Left renal cortex interstitium (tissue), 4 donors: ENCODE results near the gene CALHM2. TPM values are rescaled to one million over a fixed set of nuclear protein-coding genes. Genes with fewer than 3 reads are reported as not detected.
"Not testable (repeated sequence)": the region's sequence is repeated elsewhere in the genome, so short reads cannot be mapped to it uniquely, and the experiment has no call there.

ENCODE experiments used
- DNase-seq, 4 donors: peaks; one replicate each; pipeline ENCODE4 v3.0.0-alpha.2; 2013; ENCODE audit warnings: low read depth in 4 of 4, low spot score in 2 of 4, missing footprints in 1 of 4
- polyA plus RNA-seq, 4 donors: library from polyadenylated mRNA; unstranded; fragments of 120-200 nt; gene quantifications; one replicate each; pipeline ENCODE4 v1.2.1, GENCODE V29; 2013; ENCODE audit not compliant: insufficient read length in 4 of 4

Gene CALHM2, protein sequence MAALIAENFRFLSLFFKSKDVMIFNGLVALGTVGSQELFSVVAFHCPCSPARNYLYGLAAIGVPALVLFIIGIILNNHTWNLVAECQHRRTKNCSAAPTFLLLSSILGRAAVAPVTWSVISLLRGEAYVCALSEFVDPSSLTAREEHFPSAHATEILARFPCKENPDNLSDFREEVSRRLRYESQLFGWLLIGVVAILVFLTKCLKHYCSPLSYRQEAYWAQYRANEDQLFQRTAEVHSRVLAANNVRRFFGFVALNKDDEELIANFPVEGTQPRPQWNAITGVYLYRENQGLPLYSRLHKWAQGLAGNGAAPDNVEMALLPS
- 10 to 100 TPM; 11.2 to 16.0 (median 15.0) TPM for polyA plus RNA-seq

DNA sequence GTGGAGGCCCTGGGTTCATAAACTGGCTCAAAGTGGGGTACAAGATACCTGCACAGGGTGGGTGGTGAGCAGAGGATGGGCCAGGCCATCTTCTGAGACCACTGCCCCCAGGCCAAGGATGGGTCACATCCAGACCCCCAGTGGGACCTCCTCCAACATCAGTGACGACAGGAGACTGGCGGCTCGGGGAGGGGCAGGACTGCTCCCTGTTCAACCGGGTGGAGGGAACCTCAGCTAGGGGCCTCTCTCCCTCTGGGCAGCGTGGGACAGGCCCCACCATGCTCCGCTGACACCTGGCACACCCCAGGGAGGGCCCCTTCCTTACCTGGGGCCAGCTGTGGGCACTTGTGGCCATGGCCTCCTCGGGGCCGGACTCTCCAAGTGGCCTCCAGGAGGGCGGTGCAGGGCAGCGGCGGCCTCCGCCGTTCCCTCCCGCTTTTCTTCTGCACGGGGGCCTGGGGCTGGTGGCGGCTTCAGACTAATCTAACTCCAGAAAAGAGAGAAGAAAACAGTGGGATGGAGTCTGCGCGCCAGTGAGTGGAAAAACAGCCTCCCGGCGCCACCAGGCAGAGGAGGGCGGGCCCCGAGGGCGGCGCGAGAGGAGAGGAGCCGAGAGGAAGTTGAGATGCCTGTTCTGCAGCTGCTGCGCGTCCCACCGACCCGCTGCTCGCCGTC lies at the start of gene CALHM2:
Gene CALHM2, minus strand, starts transcription at position 540 of the 675 bp plus-strand sequence. CDS start 2,429 bp downstream, outside the sequence.
- peak in 3 of 4 donors; percentile 23 to 56 (median 45) for DNase-seq

DNA sequence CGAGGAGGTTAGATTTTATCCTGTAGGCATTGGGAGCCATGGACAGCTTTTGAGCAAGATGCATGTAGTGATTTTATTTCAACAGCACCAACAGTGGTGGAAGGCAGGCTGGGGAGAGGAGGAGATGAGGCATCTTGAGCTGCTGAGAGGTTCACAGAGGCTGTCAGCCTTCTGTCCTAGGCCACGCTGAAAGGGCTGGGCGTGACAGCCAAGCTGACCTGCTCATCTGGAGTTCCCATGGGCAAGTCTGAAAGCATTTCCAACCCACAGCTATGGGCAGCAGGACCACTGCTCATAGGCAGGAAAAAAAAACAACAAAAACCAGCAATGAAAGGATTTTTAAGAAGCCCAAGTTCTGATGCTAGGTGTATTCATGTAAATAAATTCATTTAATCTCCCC lies 49.0 kb upstream of the CALHM2 start:
- DNase-seq, result no peak

DNA sequence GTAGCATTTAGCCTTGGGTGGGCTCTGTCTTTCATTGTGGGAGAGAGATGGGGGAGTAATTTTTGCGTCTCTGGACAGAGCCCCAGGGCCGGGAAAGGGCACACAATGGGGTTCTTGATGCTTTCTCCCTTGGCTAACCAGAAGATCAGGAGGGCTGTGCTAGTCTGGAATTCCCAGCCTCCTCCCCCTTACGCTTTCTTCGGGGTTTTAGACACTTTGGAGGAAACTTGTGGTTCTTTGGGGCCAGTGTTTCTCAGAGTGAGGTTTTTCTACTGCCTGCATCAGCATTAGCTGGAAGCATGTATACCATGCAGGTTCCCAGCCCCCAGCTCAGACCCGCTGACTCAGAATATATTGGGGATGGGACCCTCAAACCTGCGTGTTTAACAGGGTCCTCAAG lies 48.3 kb upstream of the CALHM2 start:
- no peak for DNase-seq

DNA sequence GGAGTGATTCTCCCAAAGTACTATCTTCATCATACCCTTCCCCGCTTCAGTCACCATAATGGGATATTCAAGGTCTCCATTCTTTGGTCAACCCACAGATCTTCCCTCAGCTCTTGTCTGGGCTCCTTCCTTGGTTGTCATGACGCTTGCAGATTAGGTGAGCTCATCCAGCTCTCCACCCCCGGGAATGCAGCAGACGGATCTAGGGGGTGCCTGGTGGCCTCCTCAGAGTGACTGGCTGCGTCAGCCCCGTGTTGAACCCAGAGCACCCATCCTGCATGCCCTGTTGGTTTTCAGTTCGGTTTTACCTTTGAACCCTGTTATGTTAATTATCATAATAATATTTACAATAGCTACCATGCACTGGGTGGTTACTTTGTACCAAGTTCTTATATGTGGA lies 47.7 kb upstream of the CALHM2 start:
- DNase-seq, result no peak

DNA sequence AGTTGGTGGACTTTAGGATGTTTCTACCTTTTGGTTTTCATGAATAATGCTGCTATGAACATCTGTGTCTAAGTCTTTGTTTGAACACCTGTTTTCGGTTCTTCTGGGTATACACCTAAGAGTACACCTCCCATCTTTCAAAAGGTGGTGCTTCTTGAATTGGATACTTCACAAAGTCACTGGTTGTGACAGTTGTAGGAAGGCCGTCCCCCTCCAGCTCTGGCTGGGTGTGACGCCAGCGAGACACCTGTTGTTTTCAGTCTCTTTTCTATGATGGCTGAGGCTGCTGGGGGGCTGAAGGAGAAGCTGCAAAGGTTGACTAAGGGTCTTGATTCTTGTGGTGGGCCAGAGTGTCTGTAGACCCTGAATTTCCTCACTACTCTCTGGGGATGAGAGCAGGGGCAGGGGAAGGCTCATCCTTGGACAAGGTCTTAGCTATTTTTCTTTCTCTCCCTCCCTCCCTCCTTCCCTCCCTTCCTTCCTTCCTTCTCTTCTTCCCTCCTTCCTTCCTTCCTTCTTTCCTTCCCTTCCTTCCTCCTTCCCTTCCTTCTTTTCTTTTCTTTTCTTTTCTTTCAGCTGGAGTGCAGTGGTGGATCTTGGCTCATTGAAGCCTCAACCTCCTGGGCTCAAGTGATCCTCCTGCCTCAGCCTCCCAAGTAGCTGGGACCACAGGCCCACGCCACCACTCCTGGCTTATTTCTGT lies 46.9 kb upstream of the CALHM2 start:
- DNase-seq, result no peak

DNA sequence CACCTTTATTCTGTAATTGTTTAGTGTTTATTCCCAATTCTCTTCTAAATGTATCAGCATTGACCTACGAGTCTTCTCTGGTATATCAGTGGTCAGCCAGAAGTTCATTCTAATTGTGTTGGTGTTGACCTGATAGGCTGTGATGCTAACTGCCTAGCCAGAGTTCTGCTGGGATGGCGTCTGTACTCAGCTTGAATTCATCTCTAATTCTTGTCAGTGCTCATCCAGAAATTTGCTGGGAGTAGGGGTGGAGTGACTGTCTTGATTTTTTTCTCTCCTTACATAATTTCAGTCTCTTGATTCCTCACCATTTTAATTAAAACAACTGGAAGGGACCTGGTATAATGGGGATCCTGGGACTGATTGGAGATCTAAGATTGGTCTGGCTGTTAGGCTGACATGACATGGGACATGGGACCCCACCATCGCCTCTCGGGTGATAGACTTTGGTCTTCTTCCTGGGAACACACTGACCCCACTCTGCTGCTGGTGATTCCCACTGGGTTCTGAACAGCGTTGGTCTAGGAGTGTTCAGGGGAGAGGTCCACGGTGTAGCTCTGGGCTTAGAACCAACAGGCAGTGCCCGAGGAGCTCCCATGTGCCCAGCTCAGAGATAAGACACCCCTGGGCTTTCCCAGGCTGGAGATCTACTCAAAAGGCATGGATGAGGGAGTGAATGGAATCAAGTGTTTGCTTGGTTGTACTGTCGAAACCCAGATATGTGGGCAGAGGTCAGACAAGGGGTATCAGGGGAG lies 45.2 kb upstream of the CALHM2 start:
- no peak for DNase-seq

DNA sequence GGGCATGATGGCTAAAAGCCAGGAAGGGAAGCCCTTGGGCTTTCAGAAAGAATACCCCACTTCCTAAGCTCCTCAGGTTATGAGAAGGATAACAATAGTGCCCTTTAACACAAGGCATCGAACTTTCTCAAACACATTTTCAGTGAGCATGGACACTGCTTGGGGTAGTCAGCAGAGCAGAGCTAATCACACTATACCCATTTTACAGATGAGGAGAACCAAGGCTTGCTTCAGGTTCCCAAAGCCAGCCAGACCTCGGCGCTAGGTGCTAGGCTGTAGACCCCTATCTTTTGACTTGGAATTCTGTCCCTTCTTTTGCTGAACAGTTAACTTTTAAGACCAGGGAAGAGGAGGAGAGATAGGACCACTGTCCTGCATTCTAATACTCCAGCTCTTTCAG lies 43.2 kb upstream of the CALHM2 start:
- no peak for DNase-seq

DNA sequence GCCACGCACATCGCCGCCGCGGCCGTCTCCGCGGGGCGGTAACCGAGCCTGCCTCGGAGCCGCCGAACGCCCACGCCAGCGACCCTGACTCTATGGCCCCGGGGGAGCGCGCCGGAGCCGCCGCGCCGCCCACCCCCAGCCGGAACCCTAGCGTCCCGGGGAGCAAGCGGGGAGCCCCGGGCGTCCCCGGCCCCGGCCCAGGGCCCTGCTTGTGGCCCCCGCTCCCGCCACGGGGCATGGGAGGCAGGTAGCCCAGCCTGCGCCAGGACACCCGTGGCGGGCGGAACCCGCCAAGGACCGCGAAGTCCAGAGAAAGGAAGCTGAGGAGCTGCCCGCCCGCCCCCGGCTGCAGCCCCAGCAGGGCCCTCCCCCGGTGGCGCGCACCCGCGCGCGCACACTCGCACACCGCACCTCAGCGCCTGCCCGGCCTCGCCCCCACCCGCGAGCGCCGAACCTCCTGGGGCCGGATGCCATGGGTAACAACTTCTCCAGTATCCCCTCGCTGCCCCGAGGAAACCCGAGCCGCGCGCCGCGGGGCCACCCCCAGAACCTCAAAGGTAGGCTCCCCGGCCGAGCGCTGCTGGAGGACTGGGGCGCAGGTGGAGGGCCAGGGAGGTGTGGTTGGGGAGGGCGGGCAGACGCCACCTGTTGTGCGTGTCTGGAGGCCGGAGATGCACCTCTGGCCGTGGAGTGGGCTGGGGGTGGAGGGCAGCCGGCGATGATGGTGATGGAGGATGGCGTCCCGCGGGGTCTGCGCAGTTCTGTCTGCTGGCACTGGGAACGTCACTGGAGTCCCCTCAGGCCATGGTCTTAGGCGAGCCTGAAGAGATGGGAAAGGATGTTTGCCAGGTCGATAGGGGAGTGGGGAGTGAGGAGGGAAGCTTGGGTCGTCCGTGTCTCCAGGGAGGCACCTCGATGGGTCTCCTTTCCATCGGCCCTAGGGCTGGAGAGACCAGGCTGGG lies 42.0 kb upstream of the CALHM2 start:
- DNase-seq, result no peak

DNA sequence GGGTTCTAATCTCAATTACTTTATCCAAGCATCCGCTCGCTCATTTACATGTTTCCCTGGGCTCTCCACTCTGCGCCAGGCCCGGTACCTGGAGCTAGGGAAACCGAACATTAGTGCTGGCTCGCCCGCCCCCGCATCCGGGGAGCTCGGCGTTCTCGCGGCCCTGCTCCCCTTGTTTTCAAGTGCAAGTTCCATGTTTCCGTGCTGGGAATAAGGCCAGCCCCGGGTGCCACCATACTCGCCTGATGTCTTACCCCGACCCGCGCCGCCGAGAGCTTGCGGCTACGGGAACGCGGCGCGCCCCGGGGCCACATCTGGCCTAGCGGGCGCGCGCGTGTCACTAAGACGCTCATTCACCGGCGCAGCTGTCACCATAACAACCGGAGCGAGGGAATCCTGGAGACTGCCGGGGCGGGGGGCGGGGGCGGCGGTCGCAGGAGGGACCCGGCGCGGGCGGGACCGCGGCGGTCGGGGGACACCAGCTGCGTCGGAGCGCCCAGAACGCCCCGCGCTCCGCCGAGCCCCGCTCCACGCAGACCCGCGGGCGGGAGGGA lies 41.3 kb upstream of the CALHM2 start, which contains the start of gene NEURL1:
Gene NEURL1, plus strand, starts transcription at position 344 of the 554 bp plus-strand sequence. CDS start 683 bp downstream, outside the sequence.
- no peak for DNase-seq

DNA sequence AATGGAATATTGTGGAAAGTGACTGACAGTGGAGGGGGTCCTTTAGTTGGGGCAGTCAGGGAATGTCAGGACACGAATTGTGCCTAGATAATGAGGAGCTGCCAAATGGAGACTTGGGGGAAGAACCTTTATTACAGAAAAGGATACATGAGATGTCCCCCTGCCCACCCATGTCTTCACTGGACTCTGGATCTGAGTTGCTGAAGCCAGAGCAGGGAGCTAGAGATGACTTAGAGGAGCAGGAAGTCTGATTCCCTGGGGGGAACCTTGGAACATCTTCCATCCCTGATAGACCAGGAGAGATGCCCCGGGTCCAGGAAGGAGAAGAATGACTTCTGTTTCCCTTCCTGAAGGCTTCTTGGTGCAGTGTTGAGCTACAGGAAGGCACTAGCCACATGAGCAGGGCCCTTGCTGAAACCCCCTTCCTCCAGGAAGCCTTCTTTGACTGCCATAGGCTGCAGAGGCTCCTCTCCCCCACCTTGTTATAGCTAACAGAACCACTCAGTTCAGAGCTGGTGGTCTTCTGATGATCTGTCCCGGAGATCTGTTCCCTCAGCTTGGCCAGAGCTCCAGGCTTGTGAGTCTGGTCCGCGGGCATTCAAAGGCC lies 40.6 kb upstream of the CALHM2 start:
- DNase-seq, result no peak

DNA sequence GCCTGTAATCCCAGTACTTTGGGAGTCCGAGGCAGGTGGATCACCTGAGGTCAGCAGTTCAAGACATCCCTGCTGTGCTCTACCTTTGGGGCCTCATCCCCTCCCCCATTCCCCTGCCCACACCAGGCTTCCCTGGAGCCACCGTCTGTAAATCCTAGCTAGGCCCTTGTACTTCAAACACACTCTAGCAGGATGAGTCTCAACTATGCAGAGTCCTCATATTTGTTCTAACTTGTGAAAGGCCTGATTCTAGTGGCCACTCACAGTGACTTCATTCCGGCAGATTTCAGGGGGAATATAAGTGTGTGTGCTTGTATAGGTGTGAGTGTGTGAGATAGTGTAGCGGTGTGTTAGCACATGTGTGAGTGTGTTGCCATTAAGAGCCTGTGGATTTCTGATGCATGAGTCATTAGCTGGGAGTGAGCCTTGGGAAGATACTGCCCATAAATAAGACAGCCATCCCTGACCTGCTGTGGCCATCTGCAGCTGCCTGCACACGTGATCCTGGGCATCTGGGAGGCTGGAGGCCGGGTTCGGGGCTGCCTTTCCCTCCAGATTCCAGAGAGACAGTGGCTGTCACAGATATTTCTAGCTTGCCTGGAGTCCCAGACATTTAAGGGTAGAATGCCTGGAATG lies 39.7 kb upstream of the CALHM2 start:
- DNase-seq, result no peak

DNA sequence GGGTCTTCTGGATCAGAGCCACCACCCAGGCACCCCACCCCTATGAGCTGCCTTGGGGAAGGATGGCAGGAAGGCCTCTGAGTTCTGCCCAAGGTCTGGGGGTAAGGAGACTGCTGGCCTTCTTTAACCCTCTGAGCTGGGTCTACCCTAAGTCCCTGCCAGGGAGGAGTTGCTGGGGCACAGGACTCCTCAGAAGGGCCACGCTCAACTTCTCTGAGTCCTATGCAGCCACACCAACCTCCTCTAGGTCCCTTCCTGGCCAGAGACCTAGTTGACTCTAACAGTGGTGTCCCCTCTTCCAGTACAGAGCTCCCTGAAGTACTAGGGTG lies 38.8 kb upstream of the CALHM2 start:
- DNase-seq, result no peak

DNA sequence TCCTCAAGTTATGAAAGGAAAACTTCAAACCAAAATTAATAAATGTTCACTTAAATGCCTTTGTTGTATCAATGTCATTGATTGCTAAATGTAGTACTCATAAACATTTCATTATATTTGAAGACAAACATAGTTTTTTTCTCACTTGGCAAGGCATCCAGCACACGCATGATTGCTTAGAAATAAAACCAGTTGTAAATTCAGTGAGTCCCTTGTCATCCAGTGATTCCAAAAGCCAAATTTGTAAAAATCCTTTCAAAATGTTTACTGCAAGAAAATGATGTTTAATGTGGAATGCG lies 35.2 kb upstream of the CALHM2 start:
- no peak for DNase-seq

DNA sequence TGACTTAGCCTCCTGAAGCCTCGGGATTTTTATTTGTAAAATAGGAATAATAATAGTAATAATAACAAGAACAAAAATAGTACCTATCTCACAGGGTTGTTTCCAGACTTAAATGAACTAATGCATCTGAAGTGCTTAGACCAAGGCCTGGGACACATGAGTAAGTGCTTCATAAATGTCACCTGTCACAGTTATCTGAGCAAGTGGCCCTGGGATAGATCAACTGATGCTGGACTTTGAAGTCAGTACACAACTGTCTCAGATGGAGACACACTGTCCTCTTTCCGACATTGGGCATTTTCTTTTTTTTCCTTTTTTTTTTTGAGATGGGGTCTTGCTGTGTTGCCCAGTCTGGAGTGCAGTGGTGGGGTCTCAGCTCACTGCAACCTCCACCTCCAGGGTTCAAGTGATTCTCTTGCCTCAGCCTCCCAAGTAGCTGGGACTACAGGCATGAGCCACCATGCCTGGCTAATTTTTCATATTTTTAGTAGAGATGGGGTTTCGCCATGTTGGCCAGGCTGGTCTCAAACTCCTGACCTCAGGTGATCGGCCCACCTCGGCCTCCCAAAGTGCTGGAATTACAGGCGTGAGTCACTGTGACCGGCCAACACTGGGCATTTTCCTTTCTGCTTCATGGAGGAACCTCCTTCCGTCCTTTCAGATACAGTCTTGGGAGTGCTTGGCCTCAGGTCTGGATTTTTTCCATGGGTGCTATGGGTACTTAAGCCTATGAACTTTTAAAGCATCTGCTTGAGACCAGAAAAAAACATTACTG lies 34.7 kb upstream of the CALHM2 start:
- not testable (repeated sequence) for DNase-seq

DNA sequence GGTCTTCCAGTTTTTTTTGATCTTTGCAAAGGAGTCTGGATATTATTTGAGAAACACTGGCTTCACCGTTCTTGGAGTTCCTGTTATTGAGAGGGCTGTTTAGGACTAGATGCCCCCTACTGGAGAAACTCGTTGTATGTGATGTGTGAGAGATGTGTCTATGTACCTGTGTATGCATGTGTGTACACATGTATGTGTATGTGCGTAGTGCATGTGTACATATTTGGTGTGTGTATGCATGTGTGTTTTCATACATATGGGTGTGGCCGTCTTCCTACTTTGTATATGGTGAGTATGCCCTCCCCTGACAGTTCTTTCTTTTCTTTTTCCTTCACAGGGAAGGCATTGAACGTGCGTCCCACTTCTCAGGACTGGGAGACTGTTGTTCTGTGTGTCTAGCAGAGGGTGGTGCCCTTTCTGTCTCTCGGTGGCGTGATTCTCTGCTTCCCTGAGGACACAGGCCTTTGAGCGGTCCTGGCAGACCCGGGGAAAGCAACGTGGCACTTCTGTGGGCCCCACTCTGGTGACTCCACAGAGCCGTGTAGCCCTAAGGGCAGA lies 29.9 kb upstream of the CALHM2 start:
- no peak for DNase-seq

DNA sequence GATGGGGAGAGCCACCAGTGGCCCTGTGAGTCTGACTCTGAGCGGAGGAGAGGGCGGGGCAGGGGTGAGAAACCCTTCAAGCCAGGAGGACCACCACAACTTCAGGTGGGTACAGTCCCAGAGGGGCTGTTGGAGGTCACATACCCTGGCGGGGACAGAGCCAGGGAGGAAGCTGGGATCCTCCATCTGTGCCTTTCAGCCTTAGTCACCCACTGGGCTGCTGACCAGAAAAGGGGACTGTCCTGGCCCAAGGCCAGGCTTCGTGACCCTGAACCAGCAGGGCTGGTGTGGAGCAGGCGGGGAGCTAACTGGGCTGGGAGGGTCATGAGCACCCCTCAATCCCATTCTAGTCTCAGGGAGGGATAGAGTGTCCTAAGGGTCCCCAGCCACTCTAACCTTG lies 28.4 kb upstream of the CALHM2 start:
- DNase-seq, result no peak

DNA sequence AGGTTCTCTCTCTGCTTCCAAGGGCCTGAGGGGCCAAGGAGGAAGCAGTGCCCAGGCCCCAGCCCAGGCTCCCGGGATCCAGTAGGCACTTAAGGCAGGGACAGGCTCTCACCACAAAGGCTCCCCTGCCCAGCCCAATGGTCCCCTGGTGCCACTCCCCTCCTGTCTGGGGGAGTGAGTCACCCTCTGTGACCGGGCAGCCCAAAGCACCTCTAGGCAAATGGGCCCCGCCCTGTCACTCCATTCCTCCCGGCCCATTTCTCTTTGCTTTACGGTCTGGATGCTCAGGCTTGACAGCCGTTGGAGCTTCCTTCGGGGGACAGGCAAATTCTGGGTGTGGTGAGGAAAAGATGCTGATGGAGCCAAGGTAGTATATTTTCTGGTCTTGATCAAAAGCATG lies 27.0 kb upstream of the CALHM2 start, which contains the start of gene CALHM3:
Gene CALHM3, minus strand, starts transcription at position 106 of the 400 bp plus-strand sequence. CDS start 208 bp downstream, outside the sequence.
- no peak for DNase-seq
